ENCODE measurements around the gene CLDN6. TPM values are rescaled to one million over a fixed set of nuclear protein-coding genes. Genes with fewer than 3 reads are reported as not detected.
A peak's percentile ranks its signal among the peaks of the same experiment; 100 is the strongest.

Gene CLDN6
- total RNA-seq, 1 experiment from 2014 or later, result 743 TPM

DNA sequence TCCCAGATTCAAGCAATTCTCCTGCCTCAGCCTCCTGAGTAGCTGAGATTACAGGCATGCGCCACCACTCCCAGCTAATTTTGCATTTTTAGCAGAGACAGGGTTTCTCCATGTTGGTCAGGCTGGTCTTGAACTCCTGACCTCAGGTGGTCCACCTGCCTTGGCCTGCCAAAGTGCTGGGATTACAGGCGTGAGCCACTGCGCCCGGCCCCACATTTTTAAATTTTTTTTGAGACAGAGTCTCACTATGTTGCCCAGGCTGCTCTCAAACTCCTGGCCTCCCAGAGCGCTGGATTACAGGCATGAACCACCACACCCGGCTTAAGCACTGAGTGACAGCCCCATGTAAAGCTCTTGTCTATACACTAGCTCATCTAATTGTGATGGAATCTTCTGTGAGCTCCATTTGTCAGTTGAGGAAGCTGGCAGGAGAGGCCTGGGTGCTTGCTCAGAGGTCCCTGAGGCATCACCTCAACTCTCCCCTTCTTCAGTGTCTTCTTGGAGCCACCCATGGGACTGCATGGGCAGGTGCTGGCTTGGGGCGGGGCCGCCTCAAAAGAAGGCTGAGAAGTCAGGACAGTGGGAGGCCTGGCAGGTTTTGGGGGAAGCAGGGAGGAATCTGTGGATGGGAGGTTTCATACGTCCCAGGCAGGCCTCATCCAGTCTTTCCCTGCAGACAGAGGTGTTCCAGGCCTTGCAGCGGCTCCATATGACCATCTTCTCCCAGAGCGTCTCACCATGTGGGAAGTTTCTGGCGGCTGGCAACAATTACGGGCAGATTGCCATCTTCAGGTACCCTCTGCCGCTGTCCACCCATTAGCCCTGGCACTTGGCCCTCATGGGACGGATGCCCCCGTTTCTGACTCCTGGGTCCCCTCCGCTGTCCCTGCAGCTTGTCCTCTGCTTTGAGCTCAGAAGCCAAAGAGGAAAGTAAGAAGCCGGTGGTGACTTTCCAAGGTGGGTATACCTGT, 7.3 kb upstream of the CLDN6 start:
- peak; percentile 23 for DNase-seq
- no peaks in the 10 kb centered on the region for H4K20me1 ChIP-seq (ENCODE audit: control insufficient read depth, insufficient read depth, insufficient read length)
- no CpG with 5 or more reads among the region's 18 CpGs for WGBS (ENCODE audit: extremely low coverage, insufficient read length, low lambda C conversion rate)

More for the DNA sequence above, 7.3 kb upstream of the CLDN6 start:
- H3T11ph ChIP-seq (ENCODE audit: low read length), result no peak overlapping the region
- no peak overlapping the region for H4K91ac ChIP-seq (ENCODE audit: insufficient read length, low read depth, low read length)
- no peak overlapping the region for H3K4me2 ChIP-seq (ENCODE audit: insufficient read depth, insufficient read length, low read length)
- H2BK120ac ChIP-seq (ENCODE audit: low read depth, low read length, poor library complexity, severe bottlenecking), result no peak overlapping the region
- H3K4me1 ChIP-seq (ENCODE audit: insufficient read depth, low read length), result peaks cover 2% of the 10 kb centered on the region; the same call in 1 of the 2 replicates
- H2BK20ac ChIP-seq (ENCODE audit: low read depth, low read length, poor library complexity, severe bottlenecking), result no peak overlapping the region
- no peak overlapping the region for H2AFZ ChIP-seq (ENCODE audit: low read length)
- peaks cover 26% of the 10 kb centered on the region for H3K23me2 ChIP-seq (ENCODE audit: insufficient read length, low read depth, low read length, poor library complexity, severe bottlenecking)
- H3K27me3 Mint-ChIP-seq (ENCODE audit: low read depth), result peaks cover 4% of the 10 kb centered on the region
- H3K4ac ChIP-seq (ENCODE audit: low read depth, low read length), result no peak overlapping the region
- no peak overlapping the region for H3K18ac ChIP-seq (ENCODE audit: insufficient read length, low read depth, low read length)
- no peak overlapping the region for H2BK12ac ChIP-seq (ENCODE audit: insufficient read length, low read depth, low read length)
- H3K27me3 ChIP-seq (ENCODE audit: insufficient read depth, low read length), result no peaks in the 10 kb centered on the region
- H3K27ac ChIP-seq (ENCODE audit: insufficient read length, low read depth, low read length), result no peak overlapping the region
- H2BK15ac ChIP-seq (ENCODE audit: low read depth, low read length), result no peak overlapping the region
- peak overlapping the region; percentile 10 to 55; a peak in 2 of 5 replicates for H3K4me3 Mint-ChIP-seq
- H3K36me3 Mint-ChIP-seq (ENCODE audit: insufficient read depth in 1 of 3, low read depth in 3 of 3), result peaks cover 16 to 51% (median 42%) of the 10 kb centered on the region in 3 experiments
- no peaks in the 10 kb centered on the region for H3K9me3 ChIP-seq (ENCODE audit: control insufficient read depth, low read depth, low read length)
- no peak overlapping the region for H4K5ac ChIP-seq (ENCODE audit: insufficient read length, low read depth, low read length)
- H3K79me1 ChIP-seq (ENCODE audit: insufficient read depth, low read depth, low read length, poor library complexity, severe bottlenecking), result no peaks in the 10 kb centered on the region
- H3K9ac ChIP-seq (ENCODE audit: extremely low read depth, insufficient read length, low read length), result no peak overlapping the region
- H3K14ac ChIP-seq (ENCODE audit: insufficient read depth, low read length), result no peak overlapping the region
- H3K79me2 ChIP-seq (ENCODE audit: insufficient read depth, low read length), result no peaks in the 10 kb centered on the region
- H3K27ac Mint-ChIP-seq, result no peak overlapping the region
- no peaks in the 10 kb centered on the region for H3K9me3 Mint-ChIP-seq
- H4K8ac ChIP-seq (replicated peaks; ENCODE audit: insufficient read length, low read depth, low read length), result no peak overlapping the region
- TF ChIP-seq CTCF (conservative IDR thresholded peaks at IDR 0.05), result no peak
- no peak overlapping the region for H3K23ac ChIP-seq (ENCODE audit: insufficient read length, low read depth, low read length)
- H2BK5ac ChIP-seq (ENCODE audit: insufficient read length, low read length), result no peak overlapping the region
- no peak overlapping the region for H2AK5ac ChIP-seq (ENCODE audit: insufficient read length, low read length)
- no peak overlapping the region for H3K56ac ChIP-seq (ENCODE audit: insufficient read length, low read depth, low read length)
- H3K4me1 Mint-ChIP-seq, result peaks cover 21 to 46% of the 10 kb centered on the region in 2 experiments

All from H9 (cell line).